SKM-1 (cell line): Measurements from ENCODE around the gene LPCAT4.
"Not testable (repeated sequence)": the region's sequence is repeated elsewhere in the genome, so short reads cannot be mapped to it uniquely, and the experiment has no call there.

ENCODE experiments used
- DNase-seq: peaks from one replicate; lab custom pipeline; 2025; ENCODE audit not compliant: unreplicated experiment; lab: John Stamatoyannopoulos, UW

The LPCAT4 gene

DNA sequence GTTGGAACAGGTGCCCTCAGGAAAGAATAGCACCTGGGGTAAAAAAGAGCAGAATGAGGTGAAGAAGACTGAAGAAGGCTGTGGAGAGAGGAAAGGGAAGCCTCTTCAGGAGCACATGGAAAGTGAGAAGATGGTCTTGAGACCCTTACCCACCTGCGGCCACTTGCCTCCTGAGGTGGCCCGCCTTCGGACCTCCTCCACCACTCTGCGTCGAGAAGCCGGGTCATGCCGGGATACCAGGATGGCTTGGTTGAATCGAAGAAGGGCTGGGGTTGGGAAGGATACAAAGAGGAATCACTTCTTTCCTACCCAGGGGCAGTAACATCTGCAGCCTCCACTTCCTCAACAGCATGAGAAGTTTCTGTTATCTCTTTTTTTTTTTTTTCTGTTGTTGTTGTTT, 3.0 kb downstream of the LPCAT4 start:
- DNase-seq: no peak

GRCh38 chr15:34362047-34362773, 4.8 kb downstream of the LPCAT4 start:
- no peak for DNase-seq

GRCh38 chr15:34361278-34361677, 5.7 kb downstream of the LPCAT4 start:
- DNase-seq: no peak

- no peak for DNase-seq
Observed at GRCh38 chr15:34360298-34360697, 6.7 kb downstream of the LPCAT4 start.

DNA sequence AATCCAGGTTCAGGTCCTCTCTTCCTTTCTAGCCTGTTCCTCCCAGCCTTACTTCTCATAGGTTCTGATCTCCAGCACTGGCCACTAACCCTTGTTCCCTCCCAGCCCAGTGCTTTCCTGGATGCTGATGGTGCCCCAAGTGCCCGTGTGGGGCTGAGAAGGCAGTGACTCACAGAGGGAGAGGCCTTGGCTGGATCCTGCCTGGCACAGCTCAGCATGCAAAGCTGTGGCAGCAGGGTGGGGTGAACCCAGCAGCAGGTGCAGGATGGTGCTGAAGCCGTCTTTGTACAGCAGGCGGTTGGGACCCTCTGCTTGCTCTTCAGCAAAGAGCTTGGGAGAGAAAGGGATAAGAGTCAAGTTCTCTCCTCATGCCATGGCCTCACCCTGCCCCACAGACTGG, 7.6 kb downstream of the LPCAT4 start:
- no peak for DNase-seq

GRCh38 chr15:34358948-34359347, 8.0 kb downstream of the LPCAT4 start:
- no peak for DNase-seq

DNA sequence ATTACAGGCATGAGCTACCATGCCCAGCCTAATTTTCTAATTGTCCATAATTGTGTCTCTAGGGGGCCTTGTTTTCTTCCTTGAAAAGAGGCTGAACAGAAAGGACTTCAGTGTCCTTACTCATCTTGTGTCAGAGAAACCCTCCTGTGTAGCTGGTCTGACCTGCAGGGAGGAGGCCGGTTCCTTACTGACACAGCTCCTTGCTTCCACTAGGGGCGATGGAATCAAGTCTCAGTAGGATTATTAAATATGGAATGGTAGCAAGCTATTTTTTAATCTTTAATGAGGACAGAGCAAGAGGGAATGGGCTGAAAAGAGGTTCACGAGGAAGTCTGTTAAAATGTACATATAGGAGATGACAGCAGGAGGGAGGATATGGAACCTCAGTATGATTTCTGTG, 8.6 kb downstream of the LPCAT4 start:
- DNase-seq: no peak

GRCh38 chr15:34357653-34358052, 9.3 kb downstream of the LPCAT4 start:
- DNase-seq: no peak

DNA sequence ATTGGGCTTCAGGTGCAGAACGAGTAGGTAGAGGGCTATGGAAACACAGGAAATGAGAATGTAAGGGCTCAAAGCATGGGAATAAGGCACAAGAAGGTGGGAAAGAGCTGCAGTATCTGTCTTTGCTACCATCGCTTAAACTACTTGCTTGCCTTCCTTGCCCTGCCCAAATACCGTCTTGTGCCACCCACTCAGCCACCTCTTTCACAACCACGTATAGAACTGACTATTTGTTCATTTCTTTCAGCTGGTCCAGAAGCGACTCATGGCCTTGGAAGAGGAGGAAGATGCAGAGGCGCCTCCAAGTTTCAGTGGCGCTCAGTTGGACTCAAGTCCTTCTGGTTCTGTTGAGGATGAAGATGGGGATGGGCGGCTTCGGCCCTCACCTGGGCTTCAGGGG, 11.8 kb downstream of the LPCAT4 start:
- no peak for DNase-seq

DNA sequence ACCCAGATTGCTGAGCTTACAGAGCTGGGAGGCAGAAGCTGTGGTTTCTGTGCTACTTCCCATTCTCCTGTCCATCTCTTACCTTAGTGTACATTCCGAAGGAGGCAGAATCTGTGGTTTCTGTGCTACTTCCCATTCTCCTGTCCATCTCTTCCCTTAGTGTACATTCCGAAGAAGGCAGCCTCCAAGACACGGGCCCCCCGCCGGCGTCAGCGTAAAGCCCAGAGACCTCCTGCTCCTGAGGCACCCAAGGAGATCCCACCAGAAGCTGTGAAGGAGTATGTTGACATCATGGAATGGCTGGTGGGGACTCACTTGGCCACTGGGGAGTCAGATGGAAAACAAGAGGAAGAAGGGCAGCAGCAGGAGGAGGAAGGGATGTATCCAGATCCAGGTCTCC, 12.7 kb downstream of the LPCAT4 start:
- no peak for DNase-seq

- no peak for DNase-seq
Observed at GRCh38 chr15:34353627-34354026, 13.4 kb downstream of the LPCAT4 start.

GRCh38 chr15:34352996-34353395, 14.0 kb downstream of the LPCAT4 start:
- DNase-seq: not testable (repeated sequence)

- DNase-seq: no peak
Observed at GRCh38 chr15:34349769-34350168, 17.2 kb downstream of the LPCAT4 start.

- no peak for DNase-seq
Observed at GRCh38 chr15:34348735-34349300, 18.2 kb downstream of the LPCAT4 start.

DNA sequence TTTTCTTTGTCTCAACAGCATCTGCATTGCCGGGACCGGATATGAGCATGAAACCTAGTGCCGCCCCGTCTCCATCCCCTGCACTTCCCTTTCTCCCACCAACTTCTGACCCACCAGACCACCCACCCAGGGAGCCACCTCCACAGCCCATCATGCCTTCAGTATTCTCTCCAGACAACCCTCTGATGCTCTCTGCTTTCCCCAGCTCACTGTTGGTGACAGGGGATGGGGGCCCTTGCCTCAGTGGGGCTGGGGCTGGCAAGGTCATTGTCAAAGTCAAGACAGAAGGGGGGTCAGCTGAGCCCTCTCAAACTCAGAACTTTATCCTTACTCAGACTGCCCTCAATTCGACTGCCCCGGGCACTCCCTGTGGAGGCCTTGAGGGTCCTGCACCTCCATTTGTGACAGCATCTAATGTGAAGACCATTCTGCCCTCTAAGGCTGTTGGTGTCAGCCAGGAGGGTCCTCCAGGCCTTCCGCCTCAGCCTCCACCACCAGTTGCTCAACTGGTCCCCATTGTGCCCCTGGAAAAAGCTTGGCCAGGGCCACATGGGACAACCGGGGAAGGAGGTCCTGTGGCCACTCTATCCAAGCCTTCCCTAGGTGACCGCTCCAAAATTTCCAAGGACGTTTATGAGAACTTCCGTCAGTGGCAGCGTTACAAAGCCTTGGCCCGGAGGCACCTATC, 18.9 kb downstream of the LPCAT4 start:
- no peak for DNase-seq

DNA sequence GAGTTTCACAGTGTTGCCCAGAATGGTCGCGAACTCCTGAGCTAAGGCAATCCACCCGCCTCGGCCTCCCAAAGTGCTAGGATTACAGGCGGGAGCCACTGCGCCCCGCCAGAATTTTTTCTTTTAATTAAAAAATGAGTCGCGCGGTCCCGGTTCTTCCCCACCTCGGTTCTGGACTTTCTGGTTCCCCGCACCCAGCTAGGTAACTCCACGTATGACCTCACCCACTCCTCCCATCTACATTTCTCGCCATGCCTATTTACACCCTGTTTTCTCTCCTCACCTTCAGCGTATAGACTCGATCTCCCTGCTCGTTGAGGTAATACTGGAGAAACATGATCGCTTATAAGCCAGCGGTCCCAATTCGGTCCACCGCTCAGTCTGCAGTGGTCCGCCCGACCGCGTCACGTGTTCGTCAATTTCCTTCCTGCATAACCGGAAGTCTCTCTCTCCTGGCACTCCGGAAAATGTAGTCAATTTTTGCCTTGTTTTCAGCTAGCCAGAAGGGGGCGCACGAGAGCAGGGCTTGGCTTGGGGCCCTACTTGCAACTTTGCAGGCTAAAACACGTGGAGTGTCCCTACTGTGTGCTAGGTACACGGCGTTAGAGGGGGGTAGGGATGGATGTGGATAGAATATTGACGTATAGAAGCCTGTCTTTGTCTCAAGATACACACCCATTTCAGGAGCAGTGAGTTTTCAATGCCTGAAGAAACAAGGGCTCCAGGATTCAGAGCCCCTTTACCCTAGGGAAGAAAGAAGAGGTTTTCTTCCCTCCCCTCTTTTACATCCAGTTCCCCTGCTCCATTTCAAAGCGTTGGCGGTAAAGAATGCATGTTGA, 24.0 kb downstream of the LPCAT4 start, which contains the start of the genes NOP10 and NUTM1:
Gene NOP10, minus strand, starts transcription at position 400 of the 839 bp plus-strand sequence. Its CDS starts 63 bp downstream, at position 337.
Gene NUTM1, plus strand, starts transcription at position 579 of the 839 bp plus-strand sequence. CDS start 382 bp downstream, outside the sequence.
- DNase-seq: peak; percentile 93

DNA sequence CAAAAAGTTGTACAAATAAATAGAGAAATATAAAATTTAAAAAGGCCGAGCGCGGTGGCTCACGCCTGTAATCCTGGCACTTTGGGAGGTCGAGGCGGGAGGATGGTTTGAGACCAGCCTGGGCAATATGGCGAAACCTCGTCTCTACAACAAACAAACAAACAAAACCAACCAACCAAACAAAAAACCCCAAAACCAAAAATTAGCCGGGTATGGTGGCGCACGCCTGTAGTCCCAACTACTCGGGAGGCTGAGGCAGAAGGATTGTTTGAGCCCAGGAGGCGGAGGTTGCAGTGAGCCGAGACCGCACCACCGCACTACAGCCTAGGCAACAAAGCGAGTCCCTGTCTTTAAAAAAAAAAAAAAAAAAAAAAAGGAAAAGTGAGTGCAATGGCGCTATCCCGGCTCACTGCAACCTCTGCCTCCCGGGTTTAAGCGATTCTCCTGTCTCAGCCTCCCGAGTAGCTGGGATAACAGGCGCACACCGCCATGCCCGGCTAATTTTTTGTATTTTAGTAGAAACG, 24.7 kb downstream of the LPCAT4 start:
- not testable (repeated sequence) for DNase-seq

GRCh38 chr15:34341381-34342212, 25.4 kb downstream of the LPCAT4 start:
- DNase-seq: no peak

GRCh38 chr15:34339946-34340345, 27.1 kb downstream of the LPCAT4 start:
- no peak for DNase-seq

GRCh38 chr15:34338347-34338746, 28.6 kb downstream of the LPCAT4 start:
- no peak for DNase-seq
